Vagina (tissue), 2 donors: ENCODE data around the gene ZNF775. TPM values are rescaled to one million over a fixed set of nuclear protein-coding genes. Genes with fewer than 3 reads are reported as not detected.

Source experiments
- DNase-seq, 2 donors: peaks; one replicate each; pipeline ENCODE4 v3.0.0-alpha.2; 2017; ENCODE audit errors: extremely low spot score in 2 of 2
- H3K27ac ChIP-seq: fragments of 200-600 bp; sonication (generic); one replicate; pipeline ENCODE4 v1.5.1; 2019
- H3K27me3 ChIP-seq: fragments of 200-600 bp; sonication (generic); one replicate; pipeline ENCODE4 v1.5.1; 2019
- H3K36me3 ChIP-seq, 2 donors: fragments of 200-600 bp; sonication (generic); one replicate each; pipeline ENCODE4 v1.5.1; 2017 to 2019
- H3K4me1 ChIP-seq: fragments of 200-600 bp; sonication (generic); one replicate; pipeline ENCODE4 v1.5.1; 2019
- H3K4me3 ChIP-seq, 2 donors: fragments of 200-600 bp; sonication (generic); 1 replicate in 1 of 2; 2 replicates in 1 of 2; pipeline ENCODE4 v1.5.1; 2016 to 2019
- H3K9me3 ChIP-seq: fragments of 200-600 bp; sonication (generic); one replicate; pipeline ENCODE4 v1.5.1; 2019
- POLR2A ChIP-seq, 2 donors: fragments of 450-650 bp; IDR thresholded peaks; one replicate each; pipeline ENCODE4 v1.6.1; 2017; ENCODE audit warnings: antibody characterized with exemption in 2 of 2, mild to moderate bottlenecking in 2 of 2, moderate library complexity in 2 of 2
- POLR2AphosphoS5 ChIP-seq, 2 donors: sonication (generic); formaldehyde crosslinking; IDR thresholded peaks; one replicate each; pipeline ENCODE4 v1.9.0; 2017; ENCODE audit warnings: antibody characterized with exemption in 2 of 2, mild to moderate bottlenecking in 2 of 2, low read depth in 1 of 2; ENCODE audit not compliant: insufficient read depth in 1 of 2
- intact Hi-C: fragments of 100-400 bp; cut with DNase I; formaldehyde crosslinking; loops from one replicate; pipeline ENCODE4 v1.15.1; 2023
- total RNA-seq: library from RNA; depleted of rRNA; stranded (reverse); fragments of >200 nt; gene quantifications from one replicate; pipeline ENCODE4 v1.2.3, GENCODE V29; 2016
- TF ChIP-seq, protein P1 (sequence below), 3 experiments: fragments of 450-650 bp in 2 of 3; fragments of 200-600 bp in 1 of 3; sonication (generic) in 1 of 3; IDR thresholded peaks; one replicate each; pipeline ENCODE4 v1.5.1; 2017 to 2019; ENCODE audit warnings: antibody characterized with exemption in 3 of 3, mild to moderate bottlenecking in 2 of 3, moderate library complexity in 2 of 3

Gene ZNF775
- total RNA-seq, 1 donor from 2014 or later: 4.4 TPM

DNA sequence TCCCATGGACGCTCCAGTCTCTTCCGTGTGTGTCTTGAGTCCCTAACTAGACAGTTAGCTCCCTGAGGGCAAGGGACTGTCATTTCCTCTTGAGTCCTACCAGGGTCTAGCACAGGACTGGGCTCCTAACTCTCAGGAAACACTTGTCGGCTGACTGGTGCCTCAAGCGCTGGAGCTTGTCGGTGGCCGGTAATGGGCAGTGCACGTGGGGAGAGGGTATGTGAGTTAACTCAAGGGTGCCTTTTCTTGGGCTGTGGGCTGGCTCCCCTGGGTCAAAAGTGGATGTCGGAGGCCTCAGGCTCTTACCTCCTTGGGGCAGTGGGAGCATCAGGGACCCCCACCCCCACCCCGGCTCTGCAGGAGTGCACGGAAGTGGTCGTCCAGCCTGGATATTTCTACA lies 32.9 kb downstream of the ZNF775 start:
- intact Hi-C loops: loop anchor here (1.0 kb wide), 1 partner anchor 81 kb away; no protein-coding TSS in a partner anchor
- Histone ChIP-seq H3K36me3 (no peaks in the 10 kb centered on the region), H3K4me1 (no peaks in the 10 kb centered on the region), H3K27me3 (no peaks in the 10 kb centered on the region), H3K27ac (no peak overlapping the region), H3K9me3 (no peaks in the 10 kb centered on the region), H3K4me3 (no peak overlapping the region)
- TF ChIP-seq POLR2A (IDR thresholded peaks at IDR 0.05) (no peak), POLR2AphosphoS5 (IDR thresholded peaks at IDR 0.05; ENCODE audit: insufficient read depth in 1 of 2, low read depth in 1 of 2) (no peak)
- DNase-seq: no peak

DNA sequence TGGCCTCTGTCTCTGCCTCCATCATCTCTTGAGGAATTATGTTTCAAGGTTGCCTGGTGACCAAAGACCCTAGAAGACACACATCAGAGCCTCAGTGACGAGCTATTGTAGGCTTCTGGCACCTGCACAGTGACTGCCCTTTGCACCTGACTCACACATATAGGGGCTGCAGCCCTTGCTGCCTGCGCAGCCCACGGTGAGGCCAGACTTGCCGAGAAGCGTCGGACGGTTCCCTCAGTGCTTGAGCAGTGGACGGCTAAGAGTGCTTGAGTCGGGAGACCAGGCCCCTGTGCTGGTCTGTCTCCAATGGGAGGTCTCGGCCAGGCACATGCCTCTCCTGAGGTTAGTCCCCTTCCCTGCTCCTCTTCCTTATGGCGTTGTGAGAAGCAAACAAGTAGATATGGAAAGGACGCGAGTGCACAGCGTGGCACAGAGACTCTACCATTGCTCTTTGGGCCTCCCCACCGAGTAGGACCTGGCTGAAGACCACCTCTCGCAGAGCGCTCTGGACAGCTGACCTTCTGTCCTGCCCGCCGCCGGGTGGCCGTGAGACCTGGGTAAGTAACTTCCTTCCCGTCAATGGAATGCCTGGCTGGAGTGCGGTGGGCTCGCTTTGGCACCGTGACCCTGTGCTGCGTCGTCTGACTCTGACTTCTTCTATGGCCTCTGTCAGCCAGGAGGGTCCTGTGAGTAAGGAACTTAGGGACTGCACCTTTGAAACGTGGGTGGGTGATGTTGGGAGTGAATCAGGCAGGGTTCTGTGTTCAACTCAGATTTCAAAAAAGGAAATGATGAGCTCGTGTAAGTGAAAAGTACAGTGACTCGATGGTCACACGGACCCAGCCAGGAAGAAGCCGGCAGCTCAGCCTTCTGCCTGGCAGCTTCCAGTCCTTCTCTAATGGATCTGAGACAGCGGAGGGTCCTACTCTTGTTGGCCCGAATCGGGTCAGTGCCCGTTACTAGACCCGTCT lies 33.7 kb downstream of the ZNF775 start:
- no peaks in the 10 kb centered on the region for H3K27me3 ChIP-seq
- no peak for TF ChIP-seq POLR2A (IDR thresholded peaks at IDR 0.05)
- TF ChIP-seq, protein P1, sequence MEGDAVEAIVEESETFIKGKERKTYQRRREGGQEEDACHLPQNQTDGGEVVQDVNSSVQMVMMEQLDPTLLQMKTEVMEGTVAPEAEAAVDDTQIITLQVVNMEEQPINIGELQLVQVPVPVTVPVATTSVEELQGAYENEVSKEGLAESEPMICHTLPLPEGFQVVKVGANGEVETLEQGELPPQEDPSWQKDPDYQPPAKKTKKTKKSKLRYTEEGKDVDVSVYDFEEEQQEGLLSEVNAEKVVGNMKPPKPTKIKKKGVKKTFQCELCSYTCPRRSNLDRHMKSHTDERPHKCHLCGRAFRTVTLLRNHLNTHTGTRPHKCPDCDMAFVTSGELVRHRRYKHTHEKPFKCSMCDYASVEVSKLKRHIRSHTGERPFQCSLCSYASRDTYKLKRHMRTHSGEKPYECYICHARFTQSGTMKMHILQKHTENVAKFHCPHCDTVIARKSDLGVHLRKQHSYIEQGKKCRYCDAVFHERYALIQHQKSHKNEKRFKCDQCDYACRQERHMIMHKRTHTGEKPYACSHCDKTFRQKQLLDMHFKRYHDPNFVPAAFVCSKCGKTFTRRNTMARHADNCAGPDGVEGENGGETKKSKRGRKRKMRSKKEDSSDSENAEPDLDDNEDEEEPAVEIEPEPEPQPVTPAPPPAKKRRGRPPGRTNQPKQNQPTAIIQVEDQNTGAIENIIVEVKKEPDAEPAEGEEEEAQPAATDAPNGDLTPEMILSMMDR (IDR thresholded peaks at IDR 0.05): no peak
- TF ChIP-seq POLR2AphosphoS5 (IDR thresholded peaks at IDR 0.05; ENCODE audit: insufficient read depth in 1 of 2, low read depth in 1 of 2): no peak
- no peaks in the 10 kb centered on the region for H3K9me3 ChIP-seq
- no peak overlapping the region for H3K4me3 ChIP-seq
- H3K4me1 ChIP-seq: no peaks in the 10 kb centered on the region
- intact Hi-C loops: loop anchor here (1.0 kb wide), 1 partner anchor 82 kb away; no protein-coding TSS in a partner anchor
- H3K27ac ChIP-seq: no peak overlapping the region
- DNase-seq: no peak
- no peaks in the 10 kb centered on the region for H3K36me3 ChIP-seq

DNA sequence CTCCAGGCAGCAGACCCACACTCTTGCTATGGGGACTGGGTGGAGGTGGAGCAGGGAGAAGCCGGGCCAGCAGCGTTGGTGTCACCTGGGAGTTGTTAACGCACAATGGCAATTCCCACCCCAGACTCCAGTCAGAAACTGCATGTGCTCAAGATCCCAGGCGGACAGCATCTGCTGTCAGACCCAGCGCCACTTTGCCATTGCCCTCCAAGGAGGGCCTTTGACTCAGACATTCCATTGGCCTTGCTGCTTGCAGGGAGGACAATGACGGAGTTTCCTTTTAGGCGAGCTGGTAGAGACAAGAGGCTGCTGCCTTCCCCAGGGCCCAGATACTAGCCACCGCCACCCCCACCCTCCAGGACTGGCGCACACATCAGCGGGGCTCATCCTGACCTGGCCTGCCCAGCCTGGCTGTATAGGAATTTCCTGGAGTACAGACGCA lies 34.5 kb downstream of the ZNF775 start:
- intact Hi-C loops: no loop called here
- no peaks in the 10 kb centered on the region for H3K9me3 ChIP-seq
- no peak overlapping the region for H3K4me3 ChIP-seq
- no peaks in the 10 kb centered on the region for H3K4me1 ChIP-seq
- no peaks in the 10 kb centered on the region for H3K36me3 ChIP-seq
- TF ChIP-seq, protein P1 (IDR thresholded peaks at IDR 0.05): no peak
- TF ChIP-seq POLR2A (IDR thresholded peaks at IDR 0.05) (no peak), POLR2AphosphoS5 (IDR thresholded peaks at IDR 0.05; ENCODE audit: insufficient read depth in 1 of 2, low read depth in 1 of 2) (no peak)
- H3K27ac ChIP-seq: no peak overlapping the region
- no peak for DNase-seq
- no peaks in the 10 kb centered on the region for H3K27me3 ChIP-seq

DNA sequence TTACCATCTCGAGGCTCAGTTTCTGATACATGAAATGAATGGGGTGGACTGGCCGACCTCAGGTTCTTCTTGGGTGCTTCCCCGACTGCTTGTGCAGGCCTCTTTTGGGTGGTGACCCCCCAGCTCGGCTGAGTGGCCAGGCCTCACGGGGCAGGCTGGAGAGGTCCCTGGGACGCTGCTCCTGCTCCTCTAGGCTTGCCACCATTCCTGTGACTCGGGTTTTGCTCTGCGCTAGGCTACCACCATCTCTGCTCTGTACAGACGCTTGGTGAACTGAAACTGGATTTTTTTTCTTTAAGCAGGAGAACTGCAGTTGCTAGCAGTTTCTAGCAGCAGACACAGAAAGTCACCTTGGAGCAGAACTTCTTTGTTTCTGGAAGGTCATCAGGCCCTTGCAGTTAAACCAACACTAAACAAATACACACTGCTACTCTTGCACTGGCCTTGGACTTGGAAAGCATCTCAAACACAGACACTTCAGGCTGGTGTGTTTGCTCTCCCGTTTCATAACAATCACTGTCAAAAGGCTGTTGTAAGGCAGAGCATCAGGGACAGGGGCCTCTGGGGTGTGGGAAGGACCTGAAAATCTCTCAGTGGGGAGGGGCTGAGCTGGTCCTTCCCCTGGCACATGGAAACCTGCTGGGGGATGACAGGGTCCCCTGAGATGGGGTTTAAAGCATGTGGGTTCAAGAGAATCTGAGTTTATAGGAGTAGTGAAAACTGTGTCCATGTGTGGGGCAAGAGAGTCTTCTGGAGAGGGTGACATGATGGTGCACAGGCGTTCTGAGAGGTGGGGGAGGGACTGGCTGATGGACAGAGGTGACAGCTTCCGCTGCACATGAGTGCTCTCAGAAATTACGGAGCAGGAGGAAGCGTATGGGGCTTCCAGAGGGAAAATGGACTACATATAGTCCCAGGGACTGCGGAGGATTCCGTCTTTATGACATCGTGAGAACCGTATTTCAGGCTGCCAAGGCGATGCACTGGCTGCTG lies 36.3 kb downstream of the ZNF775 start:
- intact Hi-C loops: no loop called here
- DNase-seq: peak in 1 of 2 donors; percentile 31
- no peaks in the 10 kb centered on the region for H3K36me3 ChIP-seq
- H3K4me3 ChIP-seq: no peak overlapping the region
- H3K27me3 ChIP-seq: no peaks in the 10 kb centered on the region
- H3K27ac ChIP-seq: no peak overlapping the region
- H3K4me1 ChIP-seq: no peaks in the 10 kb centered on the region
- no peak for TF ChIP-seq POLR2AphosphoS5 (IDR thresholded peaks at IDR 0.05; ENCODE audit: insufficient read depth in 1 of 2, low read depth in 1 of 2)
- TF ChIP-seq, protein P1 (IDR thresholded peaks at IDR 0.05): no peak
- TF ChIP-seq POLR2A (IDR thresholded peaks at IDR 0.05): no peak
- H3K9me3 ChIP-seq: no peaks in the 10 kb centered on the region

DNA sequence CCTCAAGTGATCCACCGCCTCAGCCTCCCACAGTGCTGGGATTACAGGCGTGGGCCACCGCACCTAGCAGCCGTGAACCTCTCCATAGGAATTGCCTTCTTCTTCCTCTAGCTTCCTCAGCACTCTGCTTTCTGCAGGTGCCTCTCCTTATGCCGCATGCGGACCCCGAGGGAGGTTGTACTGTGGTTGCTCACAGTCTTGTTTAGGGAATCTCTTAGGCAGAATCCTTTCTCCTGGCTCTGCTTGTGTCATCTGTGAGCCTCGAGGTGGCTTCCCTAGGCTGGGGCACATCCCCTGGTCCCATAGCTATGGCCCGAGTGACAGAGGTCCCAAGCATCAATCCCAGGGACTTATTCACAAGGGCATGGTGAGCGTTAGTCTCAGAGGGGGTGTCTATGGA lies 38.1 kb downstream of the ZNF775 start:
- Histone ChIP-seq H3K9me3 (no peaks in the 10 kb centered on the region), H3K4me1 (no peaks in the 10 kb centered on the region), H3K27ac (no peak overlapping the region), H3K27me3 (no peaks in the 10 kb centered on the region), H3K36me3 (no peaks in the 10 kb centered on the region), H3K4me3 (no peak overlapping the region)
- intact Hi-C loops: no loop called here
- peak in 1 of 2 donors; percentile 71 for DNase-seq
- TF ChIP-seq POLR2A (IDR thresholded peaks at IDR 0.05) (no peak), POLR2AphosphoS5 (IDR thresholded peaks at IDR 0.05; ENCODE audit: insufficient read depth in 1 of 2, low read depth in 1 of 2) (no peak)
- TF ChIP-seq, protein P1 (IDR thresholded peaks at IDR 0.05): no peak
